ENCODE data around the gene MYLK. TPM values are rescaled to one million over a fixed set of nuclear protein-coding genes. Genes with fewer than 3 reads are reported as not detected.
"Not testable (repeated sequence)": the region's sequence is repeated elsewhere in the genome, so short reads cannot be mapped to it uniquely, and the experiment has no call there.

MYLK gene
- total RNA-seq, 1 donor from 2014 or later: 15.1 TPM

DNA sequence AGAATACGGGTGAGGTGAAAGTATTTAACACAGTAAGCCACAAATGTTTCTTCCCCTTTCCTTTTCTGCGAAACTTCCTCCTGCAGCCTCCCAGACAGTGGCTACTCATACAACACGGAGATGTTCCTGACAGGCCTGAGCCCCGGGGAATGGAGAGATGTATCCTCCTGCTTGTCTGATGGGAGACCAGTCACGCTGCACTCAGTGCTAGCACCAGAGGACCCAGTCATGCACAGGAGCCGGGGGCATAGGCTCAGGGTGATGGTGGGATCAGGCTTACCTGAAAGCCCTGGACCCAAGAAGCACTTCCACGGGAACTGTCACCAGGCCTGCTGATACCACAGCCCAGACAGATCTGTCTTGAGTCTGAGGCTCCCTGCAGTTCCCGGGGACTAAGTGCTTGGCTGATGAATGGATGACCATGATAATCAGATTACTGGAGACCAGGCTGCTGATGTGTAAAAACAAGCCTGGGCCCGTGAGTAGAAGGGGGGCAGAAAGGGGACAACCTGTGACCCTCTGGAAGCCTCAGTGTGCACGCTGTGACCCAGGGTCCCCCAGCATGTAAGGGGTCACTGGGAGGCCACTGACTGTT lies 162.9 kb downstream of the MYLK start:
- not testable (repeated sequence) for DNase-seq

DNA sequence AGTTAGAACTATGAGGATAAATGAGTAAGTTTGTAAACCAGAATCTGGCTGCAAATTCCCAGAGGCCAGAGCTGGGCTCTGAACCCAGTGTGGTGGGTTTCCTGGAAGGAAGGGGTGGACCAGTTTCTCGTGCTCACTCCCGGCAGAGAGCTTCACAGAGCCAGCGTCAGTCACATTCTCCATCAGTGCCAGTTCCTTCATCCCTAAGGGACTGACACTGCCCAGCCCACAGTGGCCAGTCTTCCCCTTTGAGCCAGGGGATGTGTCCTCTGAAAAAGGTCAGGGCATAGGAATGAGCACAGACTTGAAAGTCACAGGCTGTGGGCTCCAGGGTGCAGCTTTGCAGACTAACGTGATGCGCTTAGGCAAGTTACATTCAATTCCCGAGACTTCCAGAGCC lies 163.5 kb downstream of the MYLK start:
- DNase-seq: no peak

DNA sequence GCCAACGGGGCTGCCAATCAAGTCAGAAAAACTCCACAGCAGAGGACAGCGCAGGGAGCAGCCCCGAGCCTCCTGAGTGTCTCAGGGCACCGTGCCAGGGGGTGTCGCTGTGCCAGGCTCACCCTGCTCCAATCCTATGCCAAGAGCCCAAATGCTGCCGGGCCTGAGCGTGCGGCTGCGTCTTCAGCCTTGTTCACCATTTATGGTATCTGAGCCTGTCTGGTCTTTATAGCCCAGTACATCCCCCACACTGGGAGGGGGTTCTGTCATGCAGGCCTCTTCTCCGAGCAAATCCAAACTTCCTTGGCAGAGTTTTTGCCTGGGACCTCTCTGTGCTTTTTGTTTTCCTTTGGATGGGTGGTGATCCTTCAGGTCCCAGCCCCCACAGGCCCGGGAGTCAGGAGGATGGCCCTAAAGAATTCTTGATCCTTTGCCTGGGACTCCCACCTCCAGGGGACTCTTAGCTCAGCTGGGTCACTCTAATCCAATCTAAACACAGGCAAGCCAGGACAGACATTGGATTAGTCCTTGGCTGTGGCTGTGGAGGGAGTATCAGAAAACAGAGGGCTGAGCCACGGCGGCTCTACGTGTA lies 164.2 kb downstream of the MYLK start:
- no peak for DNase-seq

DNA sequence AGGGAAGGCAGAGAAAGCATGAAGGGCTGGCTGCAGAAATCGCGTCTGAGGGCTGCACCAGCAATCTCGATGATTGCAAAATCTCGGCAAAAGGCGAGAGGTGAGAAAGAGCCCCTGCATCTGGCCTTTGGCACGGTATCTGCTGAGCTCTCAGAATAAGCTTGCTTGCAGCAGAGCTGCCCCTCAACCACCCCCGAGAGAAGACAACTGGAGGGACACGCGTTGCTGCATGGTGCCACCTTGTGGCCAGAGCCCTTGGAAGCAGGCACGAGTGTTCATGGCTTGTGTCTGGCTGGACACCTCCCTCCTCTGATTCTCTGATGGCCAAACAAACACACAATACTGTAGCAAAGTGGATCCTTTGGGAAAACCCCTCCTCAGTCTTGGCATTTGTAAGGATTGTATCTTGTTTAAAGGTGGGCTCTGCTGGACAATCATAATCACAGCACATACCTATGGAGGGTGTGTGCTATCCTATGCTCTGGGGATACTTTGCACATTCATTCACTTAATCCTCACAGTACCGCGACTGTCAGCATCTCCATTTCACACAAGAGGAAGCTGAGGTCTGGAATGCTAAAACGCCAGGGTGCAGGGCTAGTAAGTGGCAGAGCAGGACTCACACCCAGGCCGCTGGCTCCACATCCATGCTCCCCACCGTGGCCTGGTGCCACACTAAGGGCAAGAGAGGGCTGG lies 164.9 kb downstream of the MYLK start:
- peak; percentile 41 for DNase-seq

DNA sequence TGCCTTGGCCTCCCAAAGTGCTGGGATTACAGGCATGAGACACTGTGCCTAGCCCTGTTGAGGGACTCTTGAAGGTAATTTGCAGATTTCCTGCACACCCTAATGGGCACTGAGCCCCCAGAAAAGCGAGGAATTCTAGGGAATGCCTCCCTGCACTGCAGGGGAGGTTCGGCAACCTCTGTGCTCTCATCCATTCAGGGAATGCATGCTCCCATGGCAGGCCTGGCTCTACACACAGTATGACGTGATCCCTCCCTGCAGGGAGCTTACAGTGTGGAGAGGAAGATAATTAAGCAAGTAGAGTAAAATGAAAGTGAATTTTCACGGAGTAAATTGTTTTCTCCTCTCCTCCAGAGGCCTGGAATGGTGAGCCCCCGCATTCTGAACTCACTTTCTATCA lies 166.0 kb downstream of the MYLK start:
- DNase-seq: no peak

DNA sequence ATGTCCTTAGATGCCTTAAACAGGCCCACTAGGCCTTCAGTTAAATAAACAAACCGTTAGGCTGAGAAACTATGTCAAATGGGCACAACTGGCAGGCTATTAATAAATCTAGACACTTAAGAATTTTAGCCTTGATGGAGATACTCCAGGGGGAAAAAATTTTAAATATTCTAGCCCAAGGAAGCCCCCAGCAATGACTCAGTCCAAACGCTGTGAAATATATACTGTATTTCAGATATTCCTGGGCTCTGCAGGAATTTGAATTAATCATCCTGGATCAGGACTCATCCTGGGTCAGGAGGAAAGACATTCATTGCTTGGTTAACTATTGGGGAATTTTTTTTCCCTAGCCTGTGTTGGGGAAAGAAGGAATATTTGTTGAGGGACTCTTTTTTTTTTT lies 166.7 kb downstream of the MYLK start:
- DNase-seq: not testable (repeated sequence)

DNA sequence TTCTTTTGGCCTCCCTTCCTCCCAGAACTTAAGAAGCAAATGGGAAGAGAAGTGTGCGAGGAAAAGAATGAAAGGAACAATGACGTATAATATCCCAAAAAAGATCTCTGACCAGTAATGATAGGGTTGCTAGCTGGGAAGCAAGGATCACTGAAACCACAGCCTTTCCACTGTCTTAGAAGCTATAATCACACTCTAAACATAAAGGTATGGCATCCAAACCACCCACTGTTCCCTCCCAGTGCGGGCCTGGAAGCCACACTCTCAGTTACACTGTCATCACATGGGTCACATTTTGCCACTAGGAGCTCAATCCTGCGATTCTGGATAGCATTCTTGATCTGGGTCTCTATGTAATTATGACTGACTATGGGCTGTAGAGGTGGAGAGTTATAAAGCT lies 167.7 kb downstream of the MYLK start:
- no peak for DNase-seq

DNA sequence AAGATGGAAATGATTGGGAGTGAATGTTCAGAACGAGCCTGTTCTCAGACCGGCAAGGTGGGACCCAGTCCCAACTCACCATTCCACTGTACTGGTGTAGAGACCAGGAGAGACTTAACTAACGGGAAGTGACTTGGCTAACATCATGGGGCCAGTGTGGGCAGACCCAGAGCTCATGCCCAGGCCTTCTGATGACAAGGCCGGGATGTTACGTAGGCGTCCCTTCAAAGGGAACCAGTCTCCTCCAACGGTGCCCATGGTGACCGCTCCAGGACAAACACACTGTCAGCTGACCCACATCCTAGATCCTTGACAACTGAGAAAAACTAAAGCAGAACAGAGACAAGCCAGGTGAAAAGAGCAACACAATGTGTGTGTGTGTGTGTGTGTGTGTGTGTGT lies 170.9 kb downstream of the MYLK start:
- no peak for DNase-seq

DNA sequence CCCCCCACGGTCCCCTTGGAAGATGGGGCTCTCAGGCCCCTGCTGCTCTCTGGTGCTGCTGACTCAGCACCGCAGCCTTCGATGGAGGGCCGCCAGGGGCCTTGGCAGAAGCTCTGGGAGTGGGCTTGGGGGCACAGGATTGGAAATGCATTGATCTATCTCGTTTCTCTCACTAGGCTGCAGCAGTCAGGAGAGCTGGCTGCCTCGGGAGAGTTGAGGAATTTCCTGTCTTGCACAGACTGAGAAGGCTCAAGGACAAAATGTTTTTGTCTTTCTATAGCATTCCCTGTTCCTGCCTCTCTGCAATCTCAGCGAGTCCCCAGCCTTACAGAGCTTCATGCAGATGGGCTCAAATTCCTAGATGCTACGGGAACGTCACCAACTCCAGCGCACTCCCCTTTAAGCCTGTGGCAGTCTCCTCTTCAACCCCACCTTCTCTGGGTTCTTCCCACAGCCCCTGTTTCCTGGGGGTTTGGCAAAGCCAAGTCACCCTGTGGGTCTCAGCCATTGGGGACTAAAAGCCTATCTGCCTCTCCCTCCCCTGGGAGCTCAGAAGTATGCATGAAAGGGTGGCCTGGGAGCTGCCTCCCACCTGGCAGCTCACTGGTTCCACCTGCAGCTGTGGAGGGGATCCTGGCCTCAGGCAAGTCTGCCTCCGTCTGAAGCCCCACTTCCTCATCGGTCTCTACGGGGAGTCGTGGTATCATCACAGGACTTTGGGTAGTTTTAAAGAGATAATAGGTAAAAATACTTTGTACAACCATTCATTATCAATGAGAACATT lies 171.9 kb downstream of the MYLK start:
- DNase-seq: no peak

DNA sequence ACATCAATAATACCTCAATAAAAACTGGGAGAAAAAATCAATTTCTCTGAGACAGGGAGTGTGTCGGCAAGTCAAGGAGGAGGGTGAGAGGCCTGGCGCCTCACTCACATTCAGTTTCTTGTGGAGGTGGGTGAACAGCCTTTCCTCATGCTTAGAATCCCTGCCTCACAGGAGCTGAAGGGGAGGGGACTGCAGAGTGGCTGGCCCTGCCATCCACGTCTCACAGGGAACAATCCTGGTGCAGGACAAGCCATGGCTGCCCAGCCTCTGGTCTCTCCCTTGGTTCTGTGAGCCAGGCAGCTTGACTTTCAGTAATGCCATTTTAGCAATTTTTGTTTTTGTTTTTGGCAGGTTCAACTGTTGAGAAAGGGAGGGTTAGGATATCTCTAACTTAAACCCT lies 172.8 kb downstream of the MYLK start:
- no peak for DNase-seq

DNA sequence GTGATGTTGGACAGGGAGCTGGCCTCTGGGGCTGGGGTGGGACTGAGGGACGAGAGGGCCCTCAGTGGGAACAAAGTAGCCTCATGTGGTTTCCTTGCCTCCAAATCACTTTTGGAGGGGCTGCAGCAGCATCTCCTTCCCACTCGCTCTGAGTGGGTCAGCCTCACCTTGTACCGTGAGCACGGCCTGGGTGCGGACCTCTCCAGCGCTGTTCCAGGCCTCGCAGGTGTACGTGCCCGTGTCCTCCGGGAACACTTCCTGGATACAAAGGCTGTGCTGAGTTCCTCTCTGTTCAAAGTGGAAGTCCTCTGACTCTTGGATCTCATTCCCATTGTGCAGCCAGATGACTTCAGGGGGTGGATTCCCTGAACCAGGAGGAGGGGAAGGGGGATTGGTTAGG lies 175.6 kb downstream of the MYLK start:
- no peak for DNase-seq

DNA sequence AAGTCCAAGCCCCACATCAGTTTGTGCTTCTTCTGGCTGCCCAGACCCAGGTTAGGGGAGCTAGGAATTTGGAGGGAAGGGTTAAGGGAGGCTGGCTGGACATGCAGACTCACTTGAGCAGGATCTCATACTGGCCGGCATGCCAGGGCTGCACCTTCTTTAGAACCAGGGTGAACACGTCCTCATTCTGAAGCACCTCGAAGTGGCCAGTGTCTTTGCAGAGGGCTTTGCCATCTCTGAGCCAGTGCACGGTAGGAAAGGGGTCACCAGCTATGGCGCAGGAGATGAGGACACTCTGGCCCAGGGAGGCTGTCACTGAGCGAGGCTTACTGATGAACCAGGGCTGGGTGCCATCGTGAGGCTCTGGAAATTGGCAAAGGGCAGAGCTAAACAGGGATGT lies 176.5 kb downstream of the MYLK start:
- DNase-seq: not testable (repeated sequence)

DNA sequence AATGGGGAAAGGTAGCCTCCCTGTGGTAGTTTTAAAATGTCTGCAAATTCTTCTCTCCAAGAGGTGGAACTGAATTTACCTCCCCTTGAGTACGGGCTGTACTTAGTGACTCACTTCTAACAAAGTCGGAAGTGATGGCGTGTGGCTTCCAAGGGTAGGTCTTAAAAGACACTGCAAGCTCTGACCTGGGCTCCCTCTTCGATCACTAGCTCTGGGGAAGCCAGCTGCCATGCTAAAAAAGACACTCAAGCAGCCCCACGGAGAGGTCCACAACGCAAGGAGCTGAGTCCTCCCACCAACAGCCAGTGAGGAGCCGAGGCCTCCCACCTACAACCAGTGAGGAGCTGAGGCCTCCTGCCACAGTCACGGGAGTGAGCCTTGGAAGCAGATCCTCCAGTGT lies 177.3 kb downstream of the MYLK start:
- DNase-seq: no peak

DNA sequence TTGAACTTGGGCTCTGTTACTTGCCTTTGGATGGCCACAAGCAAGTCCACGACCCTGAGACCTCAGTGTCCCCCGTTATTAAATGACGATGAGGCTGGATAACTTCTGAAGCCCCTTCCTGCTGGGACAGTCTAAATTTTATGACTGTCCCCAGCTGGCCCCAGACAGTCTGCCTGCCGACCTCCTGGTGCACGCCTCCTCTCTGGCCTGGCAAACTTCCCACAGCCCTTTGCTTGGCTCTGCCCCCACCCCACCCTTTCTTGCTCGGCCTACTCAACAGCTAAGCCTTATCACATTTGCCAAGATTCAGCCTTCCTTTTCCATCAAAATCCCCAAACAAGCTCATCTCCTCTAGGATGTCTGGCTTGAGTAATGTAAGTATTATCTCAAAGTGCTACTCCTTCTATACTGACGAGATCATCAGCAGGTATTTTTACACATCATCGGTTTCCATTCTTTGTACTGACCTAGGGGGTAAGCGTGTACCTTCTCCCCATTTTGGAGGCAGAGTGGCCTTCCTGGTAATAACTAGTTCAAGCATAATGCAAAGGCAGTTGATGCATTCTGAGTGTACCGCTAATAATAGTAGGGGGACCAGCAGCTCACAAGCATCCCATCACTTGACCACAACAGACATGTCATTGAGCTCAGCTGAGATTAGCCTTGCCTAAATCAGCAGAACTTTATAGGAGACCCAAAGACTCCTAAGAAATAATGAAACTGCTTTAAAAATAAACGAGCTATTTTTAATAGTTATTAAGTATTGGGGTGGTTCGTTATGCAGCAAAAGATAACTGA lies 178.4 kb downstream of the MYLK start:
- no peak for DNase-seq

DNA sequence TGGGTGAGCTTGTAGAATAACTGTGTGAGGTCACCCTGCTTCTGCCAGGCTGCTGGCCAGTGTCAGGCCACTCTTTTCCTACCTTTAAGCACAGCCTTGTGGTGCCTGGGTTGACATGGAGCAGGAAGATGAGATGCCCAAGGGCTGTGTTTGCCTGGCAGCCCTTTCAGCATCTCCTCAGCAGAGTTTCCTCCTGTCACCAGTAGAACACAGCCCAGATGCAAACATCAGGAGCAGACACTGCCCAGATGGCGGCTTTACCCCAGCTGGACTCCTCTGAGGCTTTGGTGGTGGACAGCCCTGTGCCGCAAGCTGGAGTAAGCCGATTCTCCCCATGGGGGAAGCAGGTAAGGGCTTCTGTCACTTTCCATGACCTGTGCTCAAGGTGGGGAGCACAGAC lies 180.5 kb downstream of the MYLK start:
- DNase-seq: not testable (repeated sequence)

DNA sequence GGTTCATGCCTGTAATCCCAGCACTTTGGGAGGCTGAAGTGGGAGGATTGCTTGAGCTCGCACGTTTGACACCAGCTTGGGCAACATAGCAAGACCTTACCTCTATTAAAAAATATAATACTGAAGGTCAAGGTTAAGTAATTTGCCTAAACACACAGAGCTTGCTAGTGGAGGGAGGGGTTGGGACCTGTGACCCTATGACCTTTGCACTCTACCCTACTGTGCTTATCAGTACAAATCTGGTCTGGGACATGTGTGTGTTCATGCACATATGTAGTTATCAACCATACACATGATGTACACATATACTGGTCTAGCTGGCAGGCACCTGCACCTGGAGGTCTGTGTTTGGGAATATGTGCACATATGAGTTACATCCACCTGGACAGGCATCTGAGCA lies 181.4 kb downstream of the MYLK start:
- DNase-seq: no peak

DNA sequence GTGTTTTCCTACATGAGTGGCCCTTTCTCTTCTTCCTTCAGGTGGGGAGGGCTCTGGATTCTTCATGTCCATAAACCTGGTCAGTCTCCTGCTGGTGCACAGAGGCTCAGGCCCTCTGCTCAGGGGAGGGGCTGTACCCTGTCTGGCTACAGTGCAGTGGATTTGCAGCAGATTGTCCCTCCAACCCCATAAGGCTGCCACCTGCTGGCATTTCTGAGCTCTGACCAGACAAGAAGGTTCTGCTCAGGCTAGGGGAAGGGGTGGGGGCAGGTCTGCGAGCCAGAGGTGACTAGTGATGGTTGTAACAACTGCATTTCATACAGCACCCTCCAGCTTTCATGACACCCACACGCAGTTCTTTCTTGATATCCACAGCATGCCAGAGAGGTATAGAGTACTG lies 182.1 kb downstream of the MYLK start:
- not testable (repeated sequence) for DNase-seq

DNA sequence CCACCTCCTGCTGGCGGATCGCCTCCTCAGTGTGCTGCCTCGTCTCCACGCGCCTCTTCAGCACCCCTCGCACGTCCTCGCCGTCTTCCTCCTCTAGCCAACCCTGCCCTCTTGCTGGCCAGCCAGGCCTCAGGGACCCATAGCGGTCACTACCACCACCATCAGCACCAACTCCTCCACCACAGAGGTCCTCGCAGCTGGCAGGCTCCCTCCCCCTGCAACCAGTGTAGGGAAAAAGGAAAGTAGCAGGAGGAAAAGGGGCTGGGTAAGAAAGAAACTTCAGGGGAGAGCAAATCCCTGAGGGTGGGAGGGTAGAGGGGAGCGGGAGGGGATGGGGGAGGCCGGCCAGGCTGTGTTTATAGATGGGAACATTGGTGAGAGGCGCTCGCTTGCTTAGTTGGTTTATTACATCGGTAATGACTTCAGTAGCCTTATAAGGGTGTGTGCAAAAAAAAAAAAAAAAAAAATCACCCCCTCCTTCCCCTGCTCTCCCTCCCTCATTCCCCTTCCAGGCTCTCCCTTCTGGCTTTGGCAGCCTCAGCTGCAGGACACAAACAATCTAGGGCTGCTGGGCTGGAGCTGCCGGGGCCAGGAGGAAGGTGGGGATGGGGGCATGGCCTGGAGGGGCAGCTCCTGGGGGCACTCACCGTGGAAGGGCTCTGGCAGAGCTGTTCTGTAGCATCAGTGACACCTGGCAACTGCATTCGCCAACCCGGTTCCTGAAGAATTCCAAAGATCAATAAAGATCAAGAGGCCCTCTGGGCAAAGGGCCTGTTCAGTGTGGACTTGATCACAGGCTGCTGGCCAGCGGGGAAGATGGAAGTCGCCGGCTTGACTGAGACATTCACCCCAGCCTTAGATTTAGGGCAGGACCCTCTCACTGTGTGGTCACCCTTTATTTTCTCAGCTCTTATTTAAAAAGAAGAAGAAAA lies 183.1 kb downstream of the MYLK start:
- no peak for DNase-seq

DNA sequence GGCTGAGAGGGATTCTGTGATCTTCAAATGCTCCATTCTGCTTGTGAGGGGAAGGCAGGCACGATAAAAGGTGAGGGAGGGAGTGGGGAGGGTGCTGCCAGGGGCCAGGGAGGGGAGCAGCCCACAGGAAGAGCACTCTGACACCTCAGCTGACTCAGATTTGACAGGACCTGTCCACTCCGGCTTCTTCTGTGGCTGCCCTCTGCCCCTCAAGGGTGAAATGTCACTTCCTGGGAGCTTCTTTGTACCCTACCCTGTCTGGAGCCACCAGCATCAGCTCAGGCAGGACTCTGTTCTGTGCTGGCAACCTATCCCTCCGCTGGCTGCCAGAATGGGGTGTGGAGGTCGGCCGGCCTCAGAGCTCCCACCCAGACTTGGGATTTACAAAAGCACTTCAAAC lies 185.3 kb downstream of the MYLK start:
- no peak for DNase-seq

DNA sequence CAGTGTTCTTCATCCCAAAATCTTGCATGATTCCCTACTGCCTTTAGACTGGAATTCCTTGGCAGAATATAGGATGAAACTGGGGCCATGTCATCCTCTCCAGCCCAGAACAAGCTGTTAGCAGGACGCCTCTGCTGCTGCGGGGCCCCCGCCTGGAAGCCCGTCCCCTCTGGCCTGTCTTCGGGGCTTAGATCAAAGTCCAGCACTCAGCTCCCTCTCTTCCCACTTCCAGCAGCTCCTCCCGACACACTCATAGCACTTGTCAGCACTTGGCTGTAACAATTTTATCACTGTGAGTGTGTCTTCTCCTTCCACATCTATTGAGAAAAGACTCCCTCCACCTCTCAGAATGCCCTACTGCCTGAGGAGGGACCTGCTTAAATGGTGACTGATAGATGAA lies 187.3 kb downstream of the MYLK start:
- DNase-seq: no peak

Data from occipital lobe (tissue), 2 donors.